Endometrium (tissue), 2 donors: ENCODE measurements around the gene AGPAT1.
"Not testable (repeated sequence)": the region's sequence is repeated elsewhere in the genome, so short reads cannot be mapped to it uniquely, and the experiment has no call there.

Experiments used
- FAIRE-seq: peaks from 2 replicates; lab custom pipeline; 2012; peaks lifted over from hg19 to GRCh38; lab: Jason Lieb, UNC
- donor health status: control.
- donor health status: control.

The AGPAT1 gene

GRCh38 chr6:32186151-32186840 lies 10.4 kb upstream of the AGPAT1 start:
- FAIRE-seq = not testable (repeated sequence)

- FAIRE-seq = peak; percentile 77
These were observed 9.8 kb upstream of the AGPAT1 start for GRCh38 chr6:32185681-32186131.

GRCh38 chr6:32184084-32184640 lies 8.3 kb upstream of the AGPAT1 start, which contains the start of gene AGER:
Gene AGER, minus strand, starts transcription at chr6:32184253. Its CDS starts 31 bp downstream, at chr6:32184222.
- FAIRE-seq = no peak

GRCh38 chr6:32183483-32184083 lies 7.7 kb upstream of the AGPAT1 start:
- no peak for FAIRE-seq

- FAIRE-seq = no peak
These were observed 7.1 kb upstream of the AGPAT1 start for GRCh38 chr6:32183030-32183429.

GRCh38 chr6:32182555-32182981 lies 6.7 kb upstream of the AGPAT1 start:
- no peak for FAIRE-seq

- no peak for FAIRE-seq
These were observed 6.1 kb upstream of the AGPAT1 start for GRCh38 chr6:32181915-32182529.

GRCh38 chr6:32181148-32181702 lies 5.3 kb upstream of the AGPAT1 start:
- FAIRE-seq = no peak

- no peak for FAIRE-seq
These were observed 4.0 kb upstream of the AGPAT1 start for GRCh38 chr6:32179766-32180405.

- FAIRE-seq = no peak
These were observed 2.9 kb upstream of the AGPAT1 start for GRCh38 chr6:32178547-32179440.

- peak; percentile 99 for FAIRE-seq
These were observed 2.1 kb upstream of the AGPAT1 start, which contains the start of gene RNF5 for GRCh38 chr6:32177788-32178546. Gene RNF5, plus strand, starts transcription at chr6:32178405. Its CDS starts 107 bp downstream, at chr6:32178512.

GRCh38 chr6:32177183-32177787 lies 1.4 kb upstream of the AGPAT1 start:
- no peak for FAIRE-seq

GRCh38 chr6:32176476-32177182 lies 745 bp upstream of the AGPAT1 start:
- no peak for FAIRE-seq

- FAIRE-seq = no peak
These were observed 568 bp downstream of the AGPAT1 start for GRCh38 chr6:32175322-32175710.

- no peak for FAIRE-seq
These were observed 1.5 kb downstream of the AGPAT1 start for GRCh38 chr6:32174416-32174815.

- FAIRE-seq = no peak
These were observed 2.7 kb downstream of the AGPAT1 start for GRCh38 chr6:32173051-32173727.

- FAIRE-seq = no peak
These were observed 4.7 kb downstream of the AGPAT1 start for GRCh38 chr6:32171234-32171633.

GRCh38 chr6:32170294-32170693 lies 5.6 kb downstream of the AGPAT1 start:
- no peak for FAIRE-seq
